ENCODE measurements around the gene DEPDC1.

DEPDC1 gene

DNA sequence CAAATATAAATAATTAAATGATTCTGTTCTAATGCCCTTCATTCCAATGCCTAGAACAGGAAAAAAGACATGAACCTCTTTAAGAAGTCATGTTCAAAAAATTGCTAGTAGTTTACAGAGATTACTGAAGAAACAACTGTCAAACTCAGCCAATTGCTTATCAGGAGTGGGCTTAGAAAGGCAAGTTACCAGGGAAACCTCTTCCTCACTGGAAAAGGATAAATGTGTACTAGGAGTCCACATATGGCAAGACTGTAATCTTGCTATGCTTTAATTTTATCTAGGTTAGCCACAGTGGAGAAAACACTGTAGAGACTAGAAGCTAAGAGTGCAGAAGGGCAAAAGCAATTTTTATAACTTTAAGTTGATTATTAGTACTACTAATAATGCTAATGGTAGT, 42.1 kb upstream of the DEPDC1 start:
- TF ChIP-seq, protein P1, sequence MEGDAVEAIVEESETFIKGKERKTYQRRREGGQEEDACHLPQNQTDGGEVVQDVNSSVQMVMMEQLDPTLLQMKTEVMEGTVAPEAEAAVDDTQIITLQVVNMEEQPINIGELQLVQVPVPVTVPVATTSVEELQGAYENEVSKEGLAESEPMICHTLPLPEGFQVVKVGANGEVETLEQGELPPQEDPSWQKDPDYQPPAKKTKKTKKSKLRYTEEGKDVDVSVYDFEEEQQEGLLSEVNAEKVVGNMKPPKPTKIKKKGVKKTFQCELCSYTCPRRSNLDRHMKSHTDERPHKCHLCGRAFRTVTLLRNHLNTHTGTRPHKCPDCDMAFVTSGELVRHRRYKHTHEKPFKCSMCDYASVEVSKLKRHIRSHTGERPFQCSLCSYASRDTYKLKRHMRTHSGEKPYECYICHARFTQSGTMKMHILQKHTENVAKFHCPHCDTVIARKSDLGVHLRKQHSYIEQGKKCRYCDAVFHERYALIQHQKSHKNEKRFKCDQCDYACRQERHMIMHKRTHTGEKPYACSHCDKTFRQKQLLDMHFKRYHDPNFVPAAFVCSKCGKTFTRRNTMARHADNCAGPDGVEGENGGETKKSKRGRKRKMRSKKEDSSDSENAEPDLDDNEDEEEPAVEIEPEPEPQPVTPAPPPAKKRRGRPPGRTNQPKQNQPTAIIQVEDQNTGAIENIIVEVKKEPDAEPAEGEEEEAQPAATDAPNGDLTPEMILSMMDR (conservative IDR thresholded peaks at IDR 0.05; ENCODE audit: low read length): no peak
- no peak for TF ChIP-seq EZH2phosphoT487 (IDR thresholded peaks at IDR 0.05; ENCODE audit: borderline replicate concordance)
- Histone ChIP-seq H3K9me2 (replicated peaks; ENCODE audit: low read depth, low read length) (no peaks in the 10 kb centered on the region), H3K4me1 (ENCODE audit: insufficient read depth, low read length, poor library complexity, severe bottlenecking) (no peaks in the 10 kb centered on the region), H2AFZ (ENCODE audit: low read length) (no peak overlapping the region), H3K9ac (ENCODE audit: low read depth, low read length, poor library complexity, severe bottlenecking) (no peak overlapping the region), H3K9me3 (ENCODE audit: insufficient read depth, low read depth, low read length) (no peaks in the 10 kb centered on the region), H3K36me3 (ENCODE audit: insufficient read depth, low read length) (no peaks in the 10 kb centered on the region), H4K20me1 (ENCODE audit: insufficient read depth, low read length, poor library complexity, severe bottlenecking) (no peaks in the 10 kb centered on the region), H3K79me2 (ENCODE audit: insufficient read depth, low read length) (no peaks in the 10 kb centered on the region), H3K27me3 (ENCODE audit: insufficient read depth, low read length, poor library complexity, severe bottlenecking) (no peaks in the 10 kb centered on the region), H3K4me3 (ENCODE audit: low read length, poor library complexity, severe bottlenecking) (no peak overlapping the region), H3K4me2 (ENCODE audit: low read depth, low read length, poor library complexity, severe bottlenecking) (no peak overlapping the region), H3F3A (ENCODE audit: low read depth) (no peaks in the 10 kb centered on the region)

DNA sequence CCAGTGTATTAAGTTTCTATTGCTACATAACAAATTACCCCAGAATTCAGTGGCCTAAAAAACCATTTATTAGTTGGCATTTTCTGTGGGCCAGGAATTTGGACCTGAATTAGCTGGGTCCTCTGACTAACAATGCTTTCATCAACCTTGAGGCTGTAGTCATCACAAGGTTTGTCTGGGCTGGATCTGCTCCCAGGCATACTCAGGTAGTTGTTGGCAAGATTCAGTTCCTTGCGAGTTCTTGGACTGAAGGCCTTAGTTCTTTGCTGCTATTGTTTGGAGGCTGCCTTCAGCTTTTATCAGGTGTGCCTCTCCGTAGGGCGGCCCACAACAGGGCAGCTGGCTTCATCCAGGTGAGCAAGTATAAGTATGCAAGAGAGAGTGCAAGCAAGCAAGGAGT, 31.4 kb upstream of the DEPDC1 start:
- Histone ChIP-seq H2AFZ (ENCODE audit: low read length) (no peak overlapping the region), H4K20me1 (ENCODE audit: insufficient read depth, low read length, poor library complexity, severe bottlenecking) (no peaks in the 10 kb centered on the region), H3F3A (ENCODE audit: low read depth) (no peaks in the 10 kb centered on the region), H3K9me2 (replicated peaks; ENCODE audit: low read depth, low read length) (no peaks in the 10 kb centered on the region), H3K4me1 (ENCODE audit: insufficient read depth, low read length, poor library complexity, severe bottlenecking) (no peaks in the 10 kb centered on the region), H3K4me2 (ENCODE audit: low read depth, low read length, poor library complexity, severe bottlenecking) (no peak overlapping the region), H3K9ac (ENCODE audit: low read depth, low read length, poor library complexity, severe bottlenecking) (no peak overlapping the region), H3K9me3 (ENCODE audit: insufficient read depth, low read depth, low read length) (no peaks in the 10 kb centered on the region), H3K36me3 (ENCODE audit: insufficient read depth, low read length) (no peaks in the 10 kb centered on the region), H3K4me3 (ENCODE audit: low read length, poor library complexity, severe bottlenecking) (no peak overlapping the region), H3K79me2 (ENCODE audit: insufficient read depth, low read length) (no peaks in the 10 kb centered on the region), H3K27me3 (ENCODE audit: insufficient read depth, low read length, poor library complexity, severe bottlenecking) (no peaks in the 10 kb centered on the region)
- no peak for TF ChIP-seq EZH2phosphoT487 (IDR thresholded peaks at IDR 0.05; ENCODE audit: borderline replicate concordance)
- TF ChIP-seq, protein P1 (conservative IDR thresholded peaks at IDR 0.05; ENCODE audit: low read length): no peak

DNA sequence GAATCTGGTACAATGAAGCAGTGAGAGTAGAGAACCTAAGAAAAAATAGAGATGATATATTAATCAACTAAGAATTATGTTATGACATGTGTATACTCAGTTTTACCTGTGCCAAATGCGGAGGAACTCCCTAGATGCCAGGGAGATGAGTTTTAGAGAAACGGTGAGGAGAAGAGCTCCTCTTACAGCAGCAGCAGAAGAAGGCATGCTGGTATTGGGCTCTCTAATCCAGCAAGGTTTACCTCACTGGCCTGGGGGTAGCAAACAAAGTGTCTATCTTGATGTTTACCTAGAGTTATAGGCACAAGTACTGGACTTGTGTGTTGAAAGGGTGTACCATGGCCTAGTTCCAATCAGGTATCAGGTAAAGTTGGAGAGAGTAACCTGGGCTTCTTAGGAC, 28.9 kb upstream of the DEPDC1 start:
- no peak overlapping the region for H3K4me3 ChIP-seq (ENCODE audit: low read length, poor library complexity, severe bottlenecking)
- no peaks in the 10 kb centered on the region for H3K79me2 ChIP-seq (ENCODE audit: insufficient read depth, low read length)
- H4K20me1 ChIP-seq (ENCODE audit: insufficient read depth, low read length, poor library complexity, severe bottlenecking): no peaks in the 10 kb centered on the region
- no peak for TF ChIP-seq EZH2phosphoT487 (IDR thresholded peaks at IDR 0.05; ENCODE audit: borderline replicate concordance)
- TF ChIP-seq, protein P1 (conservative IDR thresholded peaks at IDR 0.05; ENCODE audit: low read length): no peak
- H3K4me2 ChIP-seq (ENCODE audit: low read depth, low read length, poor library complexity, severe bottlenecking): no peak overlapping the region
- H3K9ac ChIP-seq (ENCODE audit: low read depth, low read length, poor library complexity, severe bottlenecking): no peak overlapping the region
- no peaks in the 10 kb centered on the region for H3K9me2 ChIP-seq (replicated peaks; ENCODE audit: low read depth, low read length)
- H3F3A ChIP-seq (ENCODE audit: low read depth): no peaks in the 10 kb centered on the region
- no peaks in the 10 kb centered on the region for H3K9me3 ChIP-seq (ENCODE audit: insufficient read depth, low read depth, low read length)
- no peaks in the 10 kb centered on the region for H3K36me3 ChIP-seq (ENCODE audit: insufficient read depth, low read length)
- H3K4me1 ChIP-seq (ENCODE audit: insufficient read depth, low read length, poor library complexity, severe bottlenecking): no peaks in the 10 kb centered on the region
- H3K27me3 ChIP-seq (ENCODE audit: insufficient read depth, low read length, poor library complexity, severe bottlenecking): no peaks in the 10 kb centered on the region
- no peak overlapping the region for H2AFZ ChIP-seq (ENCODE audit: low read length)

Measured in Loucy (cell line).